Dendritic cell treated with granulocyte-macrophage colony-stimulating factor and Interleukin-4, amounts not matched to agents 40 ng/mL and 50 ng/mL, for 4 days (primary cell): ENCODE measurements around the gene C5AR2.

Experiments
- H3K27ac Mint-ChIP-seq: one replicate; pipeline ENCODE4 v1.8.0; 2022; ENCODE audit warnings: mild to moderate bottlenecking, mixed read lengths
- H3K27me3 Mint-ChIP-seq: one replicate; pipeline ENCODE4 v1.8.0; 2022; ENCODE audit warnings: mild to moderate bottlenecking, mixed read lengths
- H3K36me3 Mint-ChIP-seq: one replicate; pipeline ENCODE4 v1.8.0; 2022; ENCODE audit warnings: low read depth, mixed read lengths
- H3K4me1 Mint-ChIP-seq: one replicate; pipeline ENCODE4 v1.8.0; 2022; ENCODE audit warnings: low read depth, mixed read lengths
- H3K4me3 Mint-ChIP-seq: one replicate; pipeline ENCODE4 v1.8.0; 2022; ENCODE audit warnings: mild to moderate bottlenecking, moderate library complexity, mixed read lengths
- H3K9me3 Mint-ChIP-seq: one replicate; pipeline ENCODE4 v1.8.0; 2022; ENCODE audit warnings: mixed read lengths
- intact Hi-C: fragments of 100-400 bp; cut with micrococcal nuclease; formaldehyde crosslinking; loops from one replicate; pipeline ENCODE4 v1.15.0; 2022

Gene C5AR2

DNA sequence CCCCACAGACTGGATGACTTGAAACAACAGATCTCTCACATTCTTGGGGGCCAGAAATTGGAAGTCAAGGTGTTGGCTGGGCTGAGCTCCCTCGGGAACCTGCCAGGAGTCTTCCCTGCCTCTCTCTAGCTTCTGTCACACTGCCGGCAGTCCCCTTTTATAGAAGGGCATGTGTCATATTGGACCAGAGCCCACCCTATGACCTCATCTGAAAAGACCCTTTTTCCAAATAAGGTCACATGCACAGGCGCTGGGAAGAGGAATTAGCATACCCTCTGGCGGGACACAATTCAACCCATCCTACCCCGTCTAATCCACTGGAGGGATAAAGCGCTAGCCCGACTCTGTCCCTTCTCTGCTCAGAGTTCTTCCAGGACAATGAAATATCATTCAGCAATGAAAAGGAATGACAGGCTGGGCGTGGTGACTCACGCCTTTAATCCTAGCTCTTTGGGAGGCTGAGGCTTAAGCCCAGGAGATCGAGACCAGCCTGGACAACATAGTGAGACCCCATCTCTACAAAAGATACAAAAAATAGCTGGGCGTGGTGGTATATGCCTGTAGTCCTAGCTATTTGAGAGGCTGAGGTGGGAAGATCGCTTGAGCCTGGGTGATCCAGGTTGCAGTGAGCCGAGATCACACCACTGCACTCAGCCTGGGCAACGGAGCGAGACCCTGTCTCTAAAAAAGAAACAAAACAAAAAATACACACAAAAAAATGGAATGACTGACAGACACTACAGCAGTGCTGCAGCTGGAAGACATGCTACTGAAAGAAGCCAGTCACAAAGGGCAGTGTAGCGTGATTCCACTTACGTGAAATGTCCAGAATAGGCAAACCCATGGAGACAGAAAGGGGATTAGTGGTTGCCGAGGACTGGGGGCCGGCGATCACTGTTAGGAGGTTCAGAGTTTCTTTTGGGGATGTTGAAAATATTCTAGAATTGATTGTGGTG lies 58.8 kb downstream of the C5AR2 start:
- peaks cover 45% of the 10 kb centered on the region for H3K4me1 Mint-ChIP-seq
- H3K27me3 Mint-ChIP-seq = peaks cover 28% of the 10 kb centered on the region
- H3K27ac Mint-ChIP-seq = peak overlapping the region; percentile 88
- no peak overlapping the region for H3K4me3 Mint-ChIP-seq
- no peaks in the 10 kb centered on the region for H3K9me3 Mint-ChIP-seq
- intact Hi-C loops = loop anchor here (1.0 to 2.0 kb wide), 2 partner anchors 95 to 106 kb away; no protein-coding TSS in a partner anchor
- no peaks in the 10 kb centered on the region for H3K36me3 Mint-ChIP-seq

DNA sequence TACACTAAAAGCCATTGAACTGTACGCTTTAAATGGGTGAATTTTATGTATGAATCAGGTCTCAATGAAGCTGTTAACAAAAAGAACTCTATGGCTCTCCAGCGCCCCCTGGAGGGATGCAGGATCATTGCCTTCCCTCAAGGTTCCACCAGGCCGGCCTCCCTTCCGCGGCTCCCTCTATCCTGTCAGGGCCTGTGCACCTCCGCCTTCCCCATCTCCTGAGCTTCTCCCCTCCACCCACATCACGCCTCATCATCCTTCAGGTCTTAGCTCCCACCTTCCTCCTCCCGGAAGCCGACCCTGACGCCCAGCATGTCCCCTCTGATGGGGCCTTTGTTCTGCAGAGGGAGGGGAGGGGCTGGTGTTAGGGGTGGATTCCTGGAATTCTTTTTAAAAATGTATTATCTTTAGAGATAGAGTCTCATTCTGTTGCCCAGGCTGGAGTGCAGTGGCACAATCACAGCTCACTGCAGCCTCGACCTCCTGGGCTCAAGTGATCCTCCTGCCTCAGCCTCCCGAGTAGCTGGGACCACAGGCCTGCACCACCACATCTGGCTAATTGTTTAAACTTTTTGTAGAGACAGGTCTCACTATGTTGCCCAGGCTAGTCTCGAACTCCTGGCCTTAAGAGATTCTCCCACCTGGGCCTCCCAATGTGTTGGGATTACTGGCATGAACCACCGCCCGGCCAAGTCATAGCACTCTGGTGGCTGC lies 59.7 kb downstream of the C5AR2 start:
- Mint-ChIP-seq H3K36me3 (no peaks in the 10 kb centered on the region), H3K9me3 (no peaks in the 10 kb centered on the region), H3K4me1 (peaks cover 36% of the 10 kb centered on the region), H3K4me3 (no peak overlapping the region), H3K27me3 (peaks cover 34% of the 10 kb centered on the region), H3K27ac (no peak overlapping the region)
- intact Hi-C loops = loop anchor here (1.0 to 2.0 kb wide), 2 partner anchors 95 to 107 kb away; no protein-coding TSS in a partner anchor
